GM12874 (cell line): Measurements from ENCODE around the gene CDK7.

ENCODE experiments used
- CTCF ChIP-seq: IDR thresholded peaks from 2 replicates; pipeline ENCODE4 v1.5.1; 2011; ENCODE audit warnings: low read depth, mild to moderate bottlenecking, control low read depth, low read length, moderate library complexity; ENCODE audit not compliant: insufficient read depth

CDK7 gene

DNA sequence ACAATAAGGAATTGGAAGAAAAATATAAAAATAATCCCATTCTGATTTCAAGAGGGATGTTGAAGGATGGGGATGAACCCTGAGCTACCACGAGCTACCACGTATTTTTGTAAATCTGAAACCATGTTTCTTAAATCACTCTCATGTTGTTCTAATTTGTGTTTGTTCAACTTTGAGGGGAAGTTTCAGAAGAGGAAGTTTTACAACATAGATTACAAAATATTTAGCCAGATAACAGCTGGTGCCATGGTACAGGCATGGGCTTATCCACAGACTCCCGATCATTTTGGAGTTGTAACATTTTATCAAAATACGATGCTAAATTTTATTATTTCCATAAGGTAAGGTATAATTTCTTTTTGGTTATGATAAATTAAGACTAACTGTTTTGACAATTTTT lies 82.7 kb downstream of the CDK7 start:
- TF ChIP-seq CTCF = no peak

- TF ChIP-seq CTCF = no peak
Observed at GRCh38 chr5:69326365-69326764, 91.7 kb downstream of the CDK7 start.
